GM18867 (cell line): Measurements from ENCODE around the gene RRP9.
"Not testable (repeated sequence)": the region's sequence is repeated elsewhere in the genome, so short reads cannot be mapped to it uniquely, and the experiment has no call there.

ENCODE experiments used
- ATAC-seq: cut with Tn5 transposase; IDR thresholded peaks from one replicate; pipeline ENCODE4 v1.9.1; 2021; ENCODE audit warnings: mild to moderate bottlenecking, moderate library complexity; ENCODE audit not compliant: unreplicated experiment

Gene RRP9

GRCh38 chr3:51904034-51904823 is 37.5 kb downstream of the RRP9 start:
- no peak for ATAC-seq

- not testable (repeated sequence) for ATAC-seq
Observed at GRCh38 chr3:51902361-51902760, 39.3 kb downstream of the RRP9 start.

- not testable (repeated sequence) for ATAC-seq
Observed at GRCh38 chr3:51900043-51900442, 41.7 kb downstream of the RRP9 start.

GRCh38 chr3:51897391-51897790 is 44.3 kb downstream of the RRP9 start:
- ATAC-seq = no peak

- no peak for ATAC-seq
Observed at GRCh38 chr3:51896607-51897305, 44.9 kb downstream of the RRP9 start.

GRCh38 chr3:51894939-51895338 is 46.8 kb downstream of the RRP9 start:
- no peak for ATAC-seq

- ATAC-seq = no peak
Observed at GRCh38 chr3:51894391-51894790, 47.3 kb downstream of the RRP9 start.

GRCh38 chr3:51891242-51892039 is 50.3 kb downstream of the RRP9 start:
- no peak for ATAC-seq

- no peak for ATAC-seq
Observed at GRCh38 chr3:51888463-51889105, 53.1 kb downstream of the RRP9 start.

GRCh38 chr3:51887620-51888019 is 54.1 kb downstream of the RRP9 start:
- ATAC-seq = no peak

- ATAC-seq = no peak
Observed at GRCh38 chr3:51886447-51886846, 55.3 kb downstream of the RRP9 start.
